KOPT-K1 (cell line): ENCODE results near the gene MAST4.

Source experiments
- H3K27ac ChIP-seq: fragments of 200-600 bp; sonication (generic); 2 replicates; pipeline ENCODE4 v1.5.1; 2016; ENCODE audit warnings: antibody characterized with exemption, mild to moderate bottlenecking, low read depth, low read length; ENCODE audit not compliant: poor library complexity, severe bottlenecking
- H3K36me3 ChIP-seq: fragments of 200-600 bp; sonication (generic); 2 replicates; pipeline ENCODE4 v1.5.1; 2017; ENCODE audit warnings: antibody characterized with exemption, mild to moderate bottlenecking, low read length, moderate library complexity; ENCODE audit not compliant: insufficient read depth
- H3K9me3 ChIP-seq: fragments of 200-600 bp; sonication (generic); 2 replicates; pipeline ENCODE4 v1.5.1; 2017; ENCODE audit warnings: antibody characterized with exemption, low read length, mild to moderate bottlenecking; ENCODE audit not compliant: insufficient read depth, poor library complexity, severe bottlenecking

MAST4 gene

DNA sequence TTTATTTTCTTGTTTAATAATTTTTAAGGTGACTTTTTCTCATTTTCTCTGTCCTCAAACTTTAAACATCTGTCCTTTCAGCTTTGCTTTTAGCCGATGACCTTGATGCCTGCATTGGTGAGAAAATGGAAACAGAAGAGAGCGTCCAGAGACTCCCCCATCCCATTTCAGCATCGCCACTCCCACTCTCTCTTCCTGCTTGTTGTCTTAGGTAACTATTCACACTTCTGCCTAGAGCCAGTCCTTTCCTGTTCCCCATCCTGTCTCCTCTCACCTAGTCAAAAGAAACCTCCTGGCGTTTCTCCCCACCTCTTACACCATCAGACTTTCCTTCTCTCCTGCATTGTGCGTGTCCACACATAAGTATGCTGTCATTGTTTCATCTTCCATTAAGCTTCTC lies 124.6 kb downstream of the MAST4 start:
- H3K36me3 ChIP-seq = no peaks in the 10 kb centered on the region

DNA sequence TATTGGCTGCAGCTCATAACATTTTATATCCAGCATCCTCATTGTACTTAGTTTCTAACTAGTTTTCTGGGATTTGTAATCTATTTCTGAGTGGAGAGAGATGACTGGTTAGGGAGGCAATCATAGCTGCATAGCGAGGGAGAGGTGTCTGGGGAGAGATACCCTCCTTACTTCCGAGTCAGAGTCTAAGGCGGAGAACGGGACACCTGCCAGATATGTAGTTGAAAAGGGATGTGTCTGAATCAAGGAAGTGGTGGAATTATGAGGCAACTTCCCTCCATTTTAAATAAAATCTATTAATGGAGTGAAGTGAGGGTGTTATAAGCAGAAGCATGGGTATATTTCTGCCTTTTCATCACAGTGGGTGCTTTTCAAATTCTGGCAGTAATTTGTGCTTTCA lies 126.5 kb downstream of the MAST4 start:
- no peak overlapping the region for H3K27ac ChIP-seq
- no peaks in the 10 kb centered on the region for H3K9me3 ChIP-seq
- no peaks in the 10 kb centered on the region for H3K36me3 ChIP-seq

More for the DNA sequence above, 124.6 kb downstream of the MAST4 start:
- H3K9me3 ChIP-seq = no peaks in the 10 kb centered on the region
- no peak overlapping the region for H3K27ac ChIP-seq

DNA sequence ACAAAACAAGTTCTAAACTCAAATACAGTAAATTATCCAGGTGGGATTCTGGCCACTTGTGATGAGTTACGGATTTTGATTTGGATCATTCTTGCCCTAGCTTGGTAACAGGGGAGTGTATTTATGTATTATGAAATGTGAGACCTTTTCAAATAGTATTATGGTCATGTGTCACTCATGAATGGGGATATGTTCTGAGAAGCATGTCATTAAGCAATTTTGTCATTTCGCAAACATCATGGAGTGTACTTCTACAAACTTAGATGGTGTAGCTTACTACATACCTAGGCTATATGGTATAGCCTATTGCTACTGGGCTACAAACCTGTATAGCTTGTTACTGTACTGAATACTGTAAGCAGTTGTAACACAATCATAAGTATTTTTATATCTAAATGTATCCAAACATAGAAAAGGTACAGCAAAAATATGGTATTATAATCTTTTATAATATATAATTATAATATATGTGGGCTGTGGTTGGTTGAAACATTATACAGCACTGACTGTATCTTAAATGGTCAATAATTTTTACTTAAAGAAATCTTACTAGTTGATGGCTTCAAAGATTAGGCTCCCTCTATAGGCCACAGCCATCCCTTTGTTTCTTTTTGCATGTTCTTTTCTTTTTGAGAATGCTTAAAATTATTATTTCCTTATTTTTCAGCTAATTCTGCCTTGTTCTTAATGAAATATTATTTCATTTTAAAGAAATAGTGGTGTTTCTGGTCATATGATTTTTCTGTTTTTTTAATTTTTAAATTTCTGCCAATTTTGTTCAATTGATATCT lies 128.4 kb downstream of the MAST4 start:
- Histone ChIP-seq H3K9me3 (no peaks in the 10 kb centered on the region), H3K36me3 (no peaks in the 10 kb centered on the region), H3K27ac (no peak overlapping the region)

GRCh38 chr5:66727630-66728029 lies 131.4 kb downstream of the MAST4 start:
- Histone ChIP-seq H3K9me3 (no peaks in the 10 kb centered on the region), H3K27ac (no peak overlapping the region), H3K36me3 (no peaks in the 10 kb centered on the region)

GRCh38 chr5:66728049-66728448 lies 131.9 kb downstream of the MAST4 start:
- no peak overlapping the region for H3K27ac ChIP-seq
- no peaks in the 10 kb centered on the region for H3K36me3 ChIP-seq
- H3K9me3 ChIP-seq = no peaks in the 10 kb centered on the region

GRCh38 chr5:66737096-66737495 lies 140.9 kb downstream of the MAST4 start:
- H3K9me3 ChIP-seq = no peaks in the 10 kb centered on the region
- no peak overlapping the region for H3K27ac ChIP-seq
- no peaks in the 10 kb centered on the region for H3K36me3 ChIP-seq

DNA sequence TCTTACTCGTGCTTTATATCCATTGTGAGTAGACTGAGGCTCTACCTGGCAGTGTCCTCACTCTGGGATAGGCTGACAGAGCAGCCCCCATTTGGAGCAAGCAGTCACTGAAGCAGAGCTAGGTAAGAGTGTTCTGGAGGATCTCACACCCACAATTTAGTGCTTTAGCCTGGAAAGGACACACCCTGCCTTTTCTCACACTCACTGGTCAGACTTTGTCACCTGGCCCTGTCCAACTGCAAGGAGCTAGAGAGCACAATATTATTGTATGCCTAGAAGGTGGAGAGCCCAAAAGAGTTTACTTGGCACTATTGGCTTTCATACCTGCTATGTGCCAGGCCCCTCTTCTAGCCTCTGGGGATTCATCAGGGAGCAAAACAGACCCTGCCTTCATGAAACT lies 141.9 kb downstream of the MAST4 start:
- H3K27ac ChIP-seq = no peak overlapping the region
- H3K36me3 ChIP-seq = no peaks in the 10 kb centered on the region
- H3K9me3 ChIP-seq = no peaks in the 10 kb centered on the region

DNA sequence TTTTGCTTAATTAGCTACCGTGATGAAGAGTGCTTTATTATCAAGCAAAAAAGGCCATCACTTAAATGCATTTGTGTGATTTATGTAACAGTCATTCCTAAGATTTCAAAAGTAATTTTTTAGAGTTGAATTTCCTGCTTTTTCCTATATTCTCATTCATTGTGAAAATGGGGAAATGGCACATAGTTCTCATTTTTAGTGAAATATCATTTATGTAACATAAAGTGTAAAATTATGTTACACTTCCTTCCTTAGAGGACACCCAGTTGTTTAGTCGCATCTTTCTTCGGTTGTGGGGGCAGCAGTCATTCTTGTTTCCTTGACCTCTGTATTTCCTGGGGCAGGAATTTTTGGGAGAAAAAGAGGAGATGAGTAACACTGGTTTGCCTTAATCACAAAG lies 142.8 kb downstream of the MAST4 start:
- no peak overlapping the region for H3K27ac ChIP-seq

DNA sequence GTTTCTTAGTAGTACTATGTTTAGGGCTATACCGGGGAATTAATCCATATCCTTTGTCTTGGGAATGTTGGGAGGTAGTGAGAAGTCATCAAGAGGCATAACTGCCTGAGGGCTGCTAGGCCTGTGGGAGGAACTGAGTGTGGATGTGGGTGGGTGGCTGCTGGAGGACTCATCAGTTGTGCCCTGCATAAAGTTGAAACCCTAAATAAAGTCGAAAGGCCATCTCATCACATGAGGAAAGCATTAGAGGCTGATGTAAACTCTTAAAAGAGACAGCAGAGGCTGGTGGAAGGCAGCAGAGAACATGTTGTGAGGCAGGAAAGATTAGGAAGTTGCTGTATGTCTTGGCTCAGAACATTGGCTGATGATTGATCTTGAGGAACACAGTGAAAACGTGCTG lies 143.8 kb downstream of the MAST4 start:
- Histone ChIP-seq H3K27ac (no peak overlapping the region), H3K9me3 (peaks cover 6% of the 10 kb centered on the region), H3K36me3 (no peaks in the 10 kb centered on the region)

More for the DNA sequence above, 142.8 kb downstream of the MAST4 start:
- Histone ChIP-seq H3K36me3 (no peaks in the 10 kb centered on the region), H3K9me3 (no peaks in the 10 kb centered on the region)

- H3K27ac ChIP-seq = no peak overlapping the region
- H3K36me3 ChIP-seq = no peaks in the 10 kb centered on the region
- peaks cover 13% of the 10 kb centered on the region for H3K9me3 ChIP-seq
Observed at GRCh38 chr5:66741394-66741793, 145.2 kb downstream of the MAST4 start.

DNA sequence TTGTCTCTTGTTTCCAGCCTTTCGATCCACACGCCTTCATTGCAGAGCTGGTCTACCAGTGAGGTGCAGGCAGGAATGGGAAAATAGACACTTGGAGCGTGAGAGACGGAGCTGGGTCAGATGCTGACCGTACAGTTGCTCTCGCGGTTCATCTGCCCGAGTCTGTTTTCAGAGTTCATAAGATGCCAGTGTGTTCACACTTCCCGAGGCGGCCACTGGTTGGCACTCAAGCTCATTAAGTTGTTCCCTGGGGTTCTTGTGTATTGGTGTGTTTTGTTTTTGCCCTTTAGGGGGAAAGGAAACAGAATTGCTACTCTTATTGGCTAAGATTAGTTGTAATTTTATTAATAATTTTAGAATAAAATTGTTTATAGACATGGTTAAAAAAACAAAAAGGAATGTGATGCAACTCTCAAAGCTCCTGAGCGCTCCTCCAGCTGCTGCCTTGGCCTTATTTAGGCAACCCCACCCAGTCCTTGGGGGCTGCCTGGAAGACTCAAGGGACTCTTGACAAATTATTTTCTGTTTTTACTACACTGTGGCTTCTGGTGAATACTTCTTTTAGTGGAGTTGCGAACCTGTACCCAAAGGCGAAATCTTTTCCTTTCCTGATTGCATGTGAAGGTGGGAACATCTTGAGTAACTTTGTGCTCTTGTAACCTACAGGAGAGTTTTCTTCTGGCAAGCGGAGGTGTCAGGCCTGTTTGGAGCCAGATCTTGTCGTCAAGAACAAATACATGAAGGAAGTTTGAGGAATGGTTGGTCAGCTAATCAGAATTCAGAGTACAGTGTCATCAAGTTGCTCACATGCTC lies 146.1 kb downstream of the MAST4 start:
- H3K9me3 ChIP-seq = peaks cover 13% of the 10 kb centered on the region
- H3K27ac ChIP-seq = no peak overlapping the region
- no peaks in the 10 kb centered on the region for H3K36me3 ChIP-seq

DNA sequence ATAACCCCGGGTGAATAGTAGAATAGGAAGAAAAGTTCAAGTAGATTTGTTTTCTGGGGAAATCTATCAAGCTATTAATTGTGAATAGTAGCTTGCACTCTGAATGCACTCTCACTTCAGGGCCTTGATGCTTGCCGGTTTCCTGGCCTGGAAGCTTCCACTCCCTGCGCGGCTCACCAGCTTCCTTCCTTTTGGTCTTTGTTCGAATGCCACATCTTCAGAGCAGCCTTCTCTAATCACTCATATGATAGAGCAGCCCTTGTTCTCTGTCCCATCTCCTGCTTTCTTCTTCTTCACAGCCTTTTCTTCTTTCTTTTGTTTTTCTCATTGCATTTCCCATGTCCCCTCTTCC lies 146.7 kb downstream of the MAST4 start:
- no peak overlapping the region for H3K27ac ChIP-seq
- H3K36me3 ChIP-seq = no peaks in the 10 kb centered on the region

DNA sequence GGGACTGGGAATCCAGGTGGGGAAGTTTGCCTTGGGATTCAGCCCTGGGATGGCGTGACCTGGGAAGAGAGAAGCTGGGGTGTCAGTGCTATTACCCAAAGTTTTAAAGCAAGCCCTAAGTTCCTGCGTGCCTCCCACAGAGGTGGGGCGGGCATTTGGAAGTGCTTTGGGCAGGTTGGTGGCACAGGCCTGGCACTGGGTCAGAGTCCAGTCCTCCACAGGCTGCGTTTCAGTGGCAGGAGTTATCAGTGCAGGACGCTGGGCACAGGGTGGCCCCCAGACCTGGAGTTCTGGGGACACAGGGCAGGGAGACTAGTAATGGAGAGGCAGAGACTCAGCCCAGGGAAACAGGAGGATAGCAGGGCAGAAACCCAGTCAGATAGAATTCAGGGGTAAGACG lies 147.2 kb downstream of the MAST4 start:
- no peak overlapping the region for H3K27ac ChIP-seq
- H3K36me3 ChIP-seq = no peaks in the 10 kb centered on the region
- H3K9me3 ChIP-seq = peaks cover 13% of the 10 kb centered on the region

More for the DNA sequence above, 146.7 kb downstream of the MAST4 start:
- peaks cover 13% of the 10 kb centered on the region for H3K9me3 ChIP-seq

DNA sequence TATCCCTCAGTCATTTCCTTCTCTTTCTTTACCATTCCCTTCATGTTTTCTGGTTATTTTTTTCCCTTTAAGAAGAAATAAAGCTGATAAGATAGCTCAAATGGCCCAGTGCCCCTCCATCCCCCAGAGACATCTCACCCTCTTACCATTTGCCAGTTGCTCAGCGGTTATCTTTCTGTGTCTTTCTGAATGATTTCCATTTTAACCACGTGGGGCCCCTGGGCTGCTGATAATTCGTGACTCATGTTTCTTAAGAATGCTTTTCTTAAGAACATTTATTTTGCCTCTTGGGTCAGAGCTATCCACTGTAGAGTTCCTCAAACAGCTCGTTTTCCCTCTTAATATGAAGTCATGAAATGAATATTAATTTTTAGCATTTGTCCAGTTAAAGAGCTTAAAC lies 147.8 kb downstream of the MAST4 start:
- H3K9me3 ChIP-seq = peaks cover 13% of the 10 kb centered on the region
- no peak overlapping the region for H3K27ac ChIP-seq
- no peaks in the 10 kb centered on the region for H3K36me3 ChIP-seq

DNA sequence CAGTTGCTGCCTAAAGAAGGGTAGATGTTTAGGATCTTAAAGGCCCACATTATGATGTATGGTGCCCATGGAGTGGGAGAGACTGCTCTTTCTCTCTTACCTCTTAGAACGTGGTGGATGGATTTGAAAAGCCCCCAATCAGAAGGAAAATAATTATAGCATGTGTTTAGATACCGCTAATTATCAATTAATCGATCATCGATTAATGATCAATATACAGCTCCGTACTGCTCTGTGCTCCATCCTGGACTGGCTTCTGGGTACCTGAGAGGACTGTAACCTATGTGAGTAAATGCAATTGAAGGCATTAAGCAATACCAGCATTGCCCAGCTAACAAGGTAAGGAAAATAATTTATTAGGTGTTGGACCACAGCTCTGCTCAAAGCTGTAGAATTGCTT lies 149.1 kb downstream of the MAST4 start:
- Histone ChIP-seq H3K9me3 (peaks cover 13% of the 10 kb centered on the region), H3K36me3 (no peaks in the 10 kb centered on the region), H3K27ac (no peak overlapping the region)

DNA sequence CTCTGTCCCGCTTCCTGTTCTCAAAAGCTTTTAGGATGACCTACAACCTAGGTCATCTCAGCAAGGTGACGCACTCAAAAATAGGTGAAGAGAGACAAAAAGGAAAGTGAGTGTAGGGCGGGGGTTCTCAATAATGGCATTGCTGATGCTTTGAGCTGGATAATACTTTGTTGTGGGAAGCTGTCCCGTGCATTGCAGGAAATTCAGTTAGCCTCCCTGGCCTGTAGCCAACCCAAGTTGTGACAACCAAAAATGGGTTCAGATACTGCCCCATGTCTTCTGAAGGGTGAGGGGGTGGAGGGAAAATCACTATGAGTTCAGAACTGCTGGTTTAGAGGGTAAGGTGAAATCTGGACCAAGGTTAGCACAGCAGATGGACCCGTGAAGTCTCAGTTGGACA lies 151.4 kb downstream of the MAST4 start:
- no peak overlapping the region for H3K27ac ChIP-seq

More for the DNA sequence above, 151.4 kb downstream of the MAST4 start:
- Histone ChIP-seq H3K36me3 (no peaks in the 10 kb centered on the region), H3K9me3 (peaks cover 13% of the 10 kb centered on the region)
